ENCODE measurements around the gene DNMT1.

Gene DNMT1

DNA sequence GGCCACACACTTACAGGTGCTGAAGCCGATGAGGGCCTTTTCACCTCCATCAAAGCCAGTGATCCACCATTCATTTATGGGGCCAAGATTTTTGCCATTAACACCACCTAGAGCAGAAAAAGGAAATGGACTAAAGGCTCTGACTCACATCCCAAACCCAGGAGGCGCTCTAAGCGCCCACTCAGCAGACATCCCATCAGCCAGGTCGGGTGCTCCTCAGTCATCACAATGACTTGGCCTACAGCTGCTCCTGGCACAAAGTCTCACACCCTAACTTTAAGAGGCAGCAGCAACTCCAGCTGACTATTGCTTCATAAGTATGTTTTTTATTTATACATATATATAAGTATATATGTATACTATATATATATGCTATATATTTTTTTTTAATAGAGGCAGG is 38.9 kb downstream of the DNMT1 start:
- no peak overlapping the region for H3K4me3 ChIP-seq (ENCODE audit: low read depth, low read length)
- DNase-seq (ENCODE audit: low read depth) = no peak
- no peak for TF ChIP-seq CTCF (IDR thresholded peaks at IDR 0.05; ENCODE audit: control insufficient read depth, extremely low read depth, insufficient read depth)

GRCh38 chr19:10152100-10152499 is 42.7 kb downstream of the DNMT1 start:
- no peak for TF ChIP-seq CTCF (IDR thresholded peaks at IDR 0.05; ENCODE audit: control insufficient read depth, extremely low read depth, insufficient read depth)
- no peak for DNase-seq (ENCODE audit: low read depth)
- H3K4me3 ChIP-seq (ENCODE audit: low read depth, low read length) = no peak overlapping the region

DNA sequence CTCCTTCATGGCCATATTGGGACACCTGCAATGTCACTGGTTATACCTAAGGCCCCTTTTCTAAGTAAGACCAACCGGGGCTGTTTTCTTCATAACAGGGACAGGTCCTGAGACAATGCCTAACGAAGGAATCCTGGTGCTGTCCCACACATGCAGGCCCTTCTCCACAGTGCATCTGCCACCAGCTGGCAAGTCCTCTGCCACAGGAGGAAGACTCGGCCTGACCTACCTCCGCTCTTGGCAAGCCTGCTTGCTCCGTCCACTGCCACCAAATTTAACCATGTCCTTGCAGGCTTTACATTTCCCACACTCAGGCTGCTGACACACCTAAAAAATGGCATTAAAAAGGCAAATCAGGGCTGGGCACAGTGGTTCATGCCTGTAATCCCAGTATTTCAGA is 43.2 kb downstream of the DNMT1 start:
- no peak overlapping the region for H3K4me3 ChIP-seq (ENCODE audit: low read depth, low read length)
- no peak for TF ChIP-seq CTCF (IDR thresholded peaks at IDR 0.05; ENCODE audit: control insufficient read depth, extremely low read depth, insufficient read depth)

DNA sequence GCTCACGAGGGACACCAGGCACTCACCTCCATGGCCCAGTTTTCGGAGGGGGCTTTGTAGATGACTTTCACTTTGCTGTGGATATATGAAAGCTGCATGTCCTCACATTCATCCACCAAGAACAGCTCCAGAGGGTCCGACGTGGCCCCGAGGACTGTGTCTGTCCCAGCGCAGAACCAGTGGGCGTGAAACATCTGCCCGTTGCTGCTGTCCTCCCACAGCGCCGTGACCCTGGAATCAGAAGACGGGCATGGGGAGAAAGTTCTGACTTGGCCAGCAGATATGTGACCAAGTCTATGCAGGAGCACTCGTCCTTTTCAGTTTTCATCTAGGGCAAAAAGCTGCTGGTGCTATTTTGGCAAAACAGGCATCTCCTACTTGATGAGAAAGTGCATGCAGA is 45.3 kb downstream of the DNMT1 start:
- no peak overlapping the region for H3K4me3 ChIP-seq (ENCODE audit: low read depth, low read length)
- no peak for TF ChIP-seq CTCF (IDR thresholded peaks at IDR 0.05; ENCODE audit: control insufficient read depth, extremely low read depth, insufficient read depth)
- no peak for DNase-seq (ENCODE audit: low read depth)

More for the DNA sequence above, 43.2 kb downstream of the DNMT1 start:
- DNase-seq (ENCODE audit: low read depth) = no peak

GRCh38 chr19:10146142-10146541 is 48.6 kb downstream of the DNMT1 start:
- DNase-seq (ENCODE audit: low read depth) = no peak
- no peak overlapping the region for H3K4me3 ChIP-seq (ENCODE audit: low read depth, low read length)
- no peak for TF ChIP-seq CTCF (IDR thresholded peaks at IDR 0.05; ENCODE audit: control insufficient read depth, extremely low read depth, insufficient read depth)

DNA sequence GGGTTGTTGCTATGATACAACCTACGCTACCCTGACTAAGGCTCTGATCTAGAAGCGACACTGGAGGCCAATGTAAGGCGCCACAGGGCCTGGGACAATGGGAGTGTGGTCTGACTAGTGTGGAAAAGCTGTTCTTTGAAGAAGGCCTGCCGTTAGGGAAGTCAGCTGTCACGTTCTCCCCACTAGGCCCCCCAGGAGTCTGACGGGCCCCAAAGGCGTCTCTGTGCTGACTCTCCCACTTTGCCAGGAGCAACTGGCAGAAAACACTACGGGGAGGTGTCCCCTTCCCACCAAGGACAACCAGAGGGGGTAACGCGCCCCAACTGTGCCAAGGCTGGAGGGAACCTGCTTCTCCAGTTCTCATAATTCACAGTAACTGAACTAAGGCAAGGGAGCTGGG is 49.7 kb downstream of the DNMT1 start:
- no peak for DNase-seq (ENCODE audit: low read depth)
- no peak for TF ChIP-seq CTCF (IDR thresholded peaks at IDR 0.05; ENCODE audit: control insufficient read depth, extremely low read depth, insufficient read depth)
- H3K4me3 ChIP-seq (ENCODE audit: low read depth, low read length) = no peak overlapping the region

- DNase-seq (ENCODE audit: low read depth) = no peak
Measured at GRCh38 chr19:10144361-10144760, 50.4 kb downstream of the DNMT1 start.

More at GRCh38 chr19:10144361-10144760, 50.4 kb downstream of the DNMT1 start:
- H3K4me3 ChIP-seq (ENCODE audit: low read depth, low read length) = no peak overlapping the region
- no peak for TF ChIP-seq CTCF (IDR thresholded peaks at IDR 0.05; ENCODE audit: control insufficient read depth, extremely low read depth, insufficient read depth)
